Cardiac septum (tissue), 1 donor: ENCODE measurements around the gene GORASP1. TPM values are rescaled to one million over a fixed set of nuclear protein-coding genes. Genes with fewer than 3 reads are reported as not detected.

ENCODE experiments used
- microRNA-seq: library from miRNA; unstranded; fragments of <30 nt; microRNA quantifications from one replicate; pipeline ENCODE4 v1.2.0, GENCODE V29; 2020
- total RNA-seq: library from RNA; stranded (reverse); fragmentation: NEBNext Ultra II Directional; extraction: Animal tissue kit (Norgen Biotek cat#: 25700); gene quantifications from one replicate; pipeline ENCODE4 v1.2.1, GENCODE V29; 2021
- donor health status: DM: no; HTN: no; CAD: no.

GORASP1 gene
- total RNA-seq, 1 donor from 2014 or later: 45.9 TPM

Small RNA genes lying within 50 kb of the gene (microRNA-seq; reads per million reads assigned to microRNA genes)
- gene MIR6822: not detected

Other genes starting within 250 kb of the GORASP1 start
- gene SCN11A, start 55.7 kb downstream of the GORASP1 start, total RNA-seq: 0.05 TPM
- 24.5 TPM for gene WDR48, start 55.6 kb downstream of the GORASP1 start, total RNA-seq
- 3.0 TPM for gene TTC21A, start 53 bp upstream of the GORASP1 start, total RNA-seq
- gene CSRNP1, start 46.0 kb upstream of the GORASP1 start, total RNA-seq: 11.5 TPM
- 1,123 TPM for gene XIRP1, start 85.0 kb upstream of the GORASP1 start, total RNA-seq
- gene CX3CR1, start 172.4 kb upstream of the GORASP1 start, total RNA-seq: 1.3 TPM
- gene CCR8, start 222.1 kb upstream of the GORASP1 start, total RNA-seq: not detected